ENCODE data around the gene SLC35B4. TPM values are rescaled to one million over a fixed set of nuclear protein-coding genes. Genes with fewer than 3 reads are reported as not detected.

Gene SLC35B4
- polyA plus RNA-seq (2011; rRNA removed) = 26.1 and 27.9 TPM in 2 replicates
- 40.4 and 40.9 TPM in 2 replicates for polyA minus RNA-seq (2011; rRNA and poly(A)+ RNA removed)

- H3K27ac ChIP-seq (ENCODE audit: low read depth, low read length) = peak within 1 kb of the TSS; percentile 72
- peak; percentile 94 for DNase-seq (ENCODE audit: low read depth, low spot score)
- ChIA-PET POLR2A (interaction anchor here (0.6 to 1.0 kb wide), 4 partner anchors 15 to 245 kb away, joined by 3 to 6 read pairs (median 3); no protein-coding TSS in a partner anchor), CTCF (interaction anchor here (0.9 to 1.5 kb wide), 5 partner anchors 12 to 187 kb away, joined by 3 to 4 read pairs (median 3); no protein-coding TSS in a partner anchor)
- no peaks in the 10 kb centered on the region for H3K27me3 ChIP-seq (ENCODE audit: control insufficient read depth, insufficient read depth, low read length)
- H3K9me3 ChIP-seq (ENCODE audit: control insufficient read depth, insufficient read depth, low read length) = peaks cover 2% of the 10 kb centered on the region; the same call in 1 of the 2 replicates
- TF ChIP-seq CTCF (IDR thresholded peaks at IDR 0.05; ENCODE audit: low read depth, low read length) = peak; percentile 35; the same call in 1 of the 2 replicates
- H3K4me3 ChIP-seq (ENCODE audit: low read depth, low read length) = peak within 1 kb of the TSS; percentile 79
These were observed at the start of gene SLC35B4 for GRCh38 chr7:134316539-134317344. Gene SLC35B4 (minus strand): TSS chr7:134316930. CDS start chr7:134316751, 179 bp downstream.

GRCh38 chr7:134366481-134366880 lies 49.8 kb upstream of the SLC35B4 start:
- CTCF ChIA-PET = interaction anchor here (1.0 kb wide), 1 partner anchor 54 kb away, joined by 3 read pairs; no protein-coding TSS in a partner anchor
- DNase-seq (ENCODE audit: low read depth, low spot score) = no peak
- POLR2A ChIA-PET = no interaction called here

GRCh38 chr7:134365341-134366054 lies 48.8 kb upstream of the SLC35B4 start:
- Histone ChIP-seq H3K27ac (ENCODE audit: low read depth, low read length) (peak overlapping the region; percentile 33), H3K9me3 (ENCODE audit: control insufficient read depth, insufficient read depth, low read length) (no peaks in the 10 kb centered on the region), H3K27me3 (ENCODE audit: control insufficient read depth, insufficient read depth, low read length) (no peaks in the 10 kb centered on the region), H3K4me3 (ENCODE audit: low read depth, low read length) (no peak overlapping the region)
- no peak for DNase-seq (ENCODE audit: low read depth, low spot score)
- POLR2A ChIA-PET = no interaction called here
- no peak for TF ChIP-seq CTCF (IDR thresholded peaks at IDR 0.05; ENCODE audit: low read depth, low read length)
- CTCF ChIA-PET = interaction anchor here (0.7 to 1.2 kb wide), 2 partner anchors 56 to 67 kb away, joined by 3 to 4 read pairs; no protein-coding TSS in a partner anchor

More at GRCh38 chr7:134366481-134366880, 49.8 kb upstream of the SLC35B4 start:
- H3K27ac ChIP-seq (ENCODE audit: low read depth, low read length) = no peak overlapping the region
- no peak for TF ChIP-seq CTCF (IDR thresholded peaks at IDR 0.05; ENCODE audit: low read depth, low read length)
- H3K9me3 ChIP-seq (ENCODE audit: control insufficient read depth, insufficient read depth, low read length) = no peaks in the 10 kb centered on the region
- no peaks in the 10 kb centered on the region for H3K27me3 ChIP-seq (ENCODE audit: control insufficient read depth, insufficient read depth, low read length)
- no peak overlapping the region for H3K4me3 ChIP-seq (ENCODE audit: low read depth, low read length)

- TF ChIP-seq CTCF (IDR thresholded peaks at IDR 0.05; ENCODE audit: low read depth, low read length) = no peak
- H3K27ac ChIP-seq (ENCODE audit: low read depth, low read length) = no peak overlapping the region
- H3K4me3 ChIP-seq (ENCODE audit: low read depth, low read length) = no peak overlapping the region
- CTCF ChIA-PET = no interaction called here
- no peaks in the 10 kb centered on the region for H3K27me3 ChIP-seq (ENCODE audit: control insufficient read depth, insufficient read depth, low read length)
- no peak for DNase-seq (ENCODE audit: low read depth, low spot score)
- POLR2A ChIA-PET = no interaction called here
- no peaks in the 10 kb centered on the region for H3K9me3 ChIP-seq (ENCODE audit: control insufficient read depth, insufficient read depth, low read length)
These were observed 47.9 kb upstream of the SLC35B4 start for GRCh38 chr7:134364619-134365037.
